OCI-LY1 (cell line): ENCODE measurements around the gene DNTTIP2.
"Not testable (repeated sequence)": the region's sequence is repeated elsewhere in the genome, so short reads cannot be mapped to it uniquely, and the experiment has no call there.

Source experiments
- H2AFZ ChIP-seq: fragments of 200-600 bp; sonication (generic), shearing (Covaris generic); 2 replicates; pipeline ENCODE4 v1.6.0; 2014; ENCODE audit warnings: antibody characterized with exemption, mild to moderate bottlenecking, low read length
- H3F3A ChIP-seq: fragments of 200-600 bp; sonication (generic), shearing (Covaris generic); 2 replicates; pipeline ENCODE4 v1.6.0; 2014; ENCODE audit warnings: mild to moderate bottlenecking, antibody characterized with exemption, low read length, moderate library complexity; ENCODE audit not compliant: insufficient read depth
- H3K27ac ChIP-seq: fragments of 200-600 bp; sonication (generic); 2 replicates; pipeline ENCODE4 v1.5.1; 2014; ENCODE audit warnings: low read length, mixed run types, mild to moderate bottlenecking, low read depth; ENCODE audit not compliant: poor library complexity, severe bottlenecking
- H3K27me3 ChIP-seq: fragments of 200-600 bp; sonication (generic); 2 replicates; pipeline ENCODE4 v1.6.0; 2014; ENCODE audit warnings: antibody characterized with exemption, mild to moderate bottlenecking, low read length, moderate library complexity; ENCODE audit not compliant: insufficient read depth
- H3K36me3 ChIP-seq: fragments of 200-600 bp; sonication (generic); 2 replicates; pipeline ENCODE4 v1.6.1; 2014; ENCODE audit warnings: mild to moderate bottlenecking, antibody characterized with exemption, low read length, moderate library complexity, mixed read lengths; ENCODE audit not compliant: insufficient read depth
- H3K4me1 ChIP-seq: fragments of 200-600 bp; sonication (generic); 2 replicates; pipeline ENCODE4 v1.5.1; 2014; ENCODE audit warnings: mild to moderate bottlenecking, low read length, moderate library complexity; ENCODE audit not compliant: insufficient read depth, severe bottlenecking
- H3K4me2 ChIP-seq: fragments of 200-600 bp; sonication (generic), shearing (Covaris generic); 2 replicates; pipeline ENCODE4 v1.6.1; 2014; ENCODE audit warnings: low read length
- H3K4me3 ChIP-seq: fragments of 200-600 bp; sonication (generic); 2 replicates; pipeline ENCODE4 v1.5.1; 2014; ENCODE audit warnings: low read length, low read depth, mild to moderate bottlenecking, mixed read lengths; ENCODE audit not compliant: poor library complexity, severe bottlenecking
- H3K79me2 ChIP-seq: fragments of 200-600 bp; shearing (Covaris generic); 2 replicates; pipeline ENCODE4 v1.6.1; 2016; ENCODE audit warnings: mixed run types, low read length, mixed read lengths; ENCODE audit not compliant: insufficient read depth
- H3K9ac ChIP-seq: fragments of 200-600 bp; sonication (generic), shearing (Covaris generic); 2 replicates; pipeline ENCODE4 v1.6.1; 2014; ENCODE audit warnings: mild to moderate bottlenecking, low read length, mixed read lengths
- H3K9me2 ChIP-seq: fragments of 200-600 bp; sonication (generic), shearing (Covaris generic); 2 replicates; pipeline ENCODE4 v1.6.1; 2014; ENCODE audit warnings: low read depth, mild to moderate bottlenecking, low read length, mixed read lengths
- H3K9me3 ChIP-seq: fragments of 200-600 bp; shearing (Covaris generic); 2 replicates; pipeline ENCODE4 v1.6.1; 2014; ENCODE audit warnings: low read length, mixed read lengths
- H4K20me1 ChIP-seq: fragments of 200-600 bp; sonication (generic), shearing (Covaris generic); 2 replicates; pipeline ENCODE4 v1.6.0; 2016; ENCODE audit warnings: mild to moderate bottlenecking, low read length; ENCODE audit not compliant: insufficient read depth
- CTCF ChIP-seq: fragments of 200-600 bp; sonication (generic), shearing (Covaris generic); IDR thresholded peaks from 2 replicates; pipeline ENCODE4 v1.5.1; 2017; ENCODE audit warnings: mild to moderate bottlenecking, antibody characterized with exemption, low read length, moderate library complexity, mixed read lengths
- EZH2 ChIP-seq: fragments of 200-600 bp; sonication (generic), shearing (Covaris generic); IDR thresholded peaks from 2 replicates; pipeline ENCODE4 v1.8.0; 2017; ENCODE audit warnings: borderline replicate concordance, mixed run types, mild to moderate bottlenecking, antibody characterized with exemption, low read length, moderate library complexity, mixed read lengths

The DNTTIP2 gene

GRCh38 chr1:93917302-93917701, 38.3 kb upstream of the DNTTIP2 start:
- Histone ChIP-seq H3K9me3 (no peaks in the 10 kb centered on the region), H3K4me1 (no peaks in the 10 kb centered on the region), H3K79me2 (no peaks in the 10 kb centered on the region), H2AFZ (no peak overlapping the region), H3K4me2 (no peak overlapping the region), H3K9me2 (no peaks in the 10 kb centered on the region), H4K20me1 (no peaks in the 10 kb centered on the region), H3K9ac (no peak overlapping the region), H3K36me3 (no peaks in the 10 kb centered on the region), H3K27ac (no peak overlapping the region), H3F3A (no peaks in the 10 kb centered on the region), H3K27me3 (no peaks in the 10 kb centered on the region), H3K4me3 (no peak overlapping the region)
- TF ChIP-seq EZH2 (no peak), CTCF (no peak)

GRCh38 chr1:93910880-93911279, 31.9 kb upstream of the DNTTIP2 start:
- peaks cover 25% of the 10 kb centered on the region for H3K79me2 ChIP-seq
- not testable (repeated sequence) for H3K9me2 ChIP-seq, H3K9ac ChIP-seq, H3F3A ChIP-seq, H3K9me3 ChIP-seq, H4K20me1 ChIP-seq, H3K4me3 ChIP-seq, H3K27ac ChIP-seq, H2AFZ ChIP-seq, H3K36me3 ChIP-seq, H3K27me3 ChIP-seq, H3K4me2 ChIP-seq
- H3K4me1 ChIP-seq, result peaks cover 29% of the 10 kb centered on the region

- Histone ChIP-seq H4K20me1 (no peaks in the 10 kb centered on the region), H3K9ac (no peak overlapping the region), H3K27ac (no peak overlapping the region), H3F3A (no peaks in the 10 kb centered on the region), H3K79me2 (peaks cover 30% of the 10 kb centered on the region), H3K4me2 (peak overlapping the region; percentile 66), H3K36me3 (no peaks in the 10 kb centered on the region), H3K4me3 (peak overlapping the region; percentile 77), H2AFZ (peak overlapping the region; percentile 20; the same call in 1 of the 2 replicates), H3K9me2 (no peaks in the 10 kb centered on the region), H3K9me3 (no peaks in the 10 kb centered on the region), H3K4me1 (peaks cover 35% of the 10 kb centered on the region), H3K27me3 (no peaks in the 10 kb centered on the region)
- TF ChIP-seq CTCF, result no peak
- TF ChIP-seq EZH2, result no peak
Observed at GRCh38 chr1:93910305-93910704, 31.3 kb upstream of the DNTTIP2 start.
